GM19025 (cell line): Measurements from ENCODE around the gene INTS13.
"Not testable (repeated sequence)": the region's sequence is repeated elsewhere in the genome, so short reads cannot be mapped to it uniquely, and the experiment has no call there.

Experiments
- ATAC-seq: cut with Tn5 transposase; IDR thresholded peaks from one replicate; pipeline ENCODE4 v1.9.1; 2021; ENCODE audit warnings: mild to moderate bottlenecking, low read depth, moderate library complexity; ENCODE audit not compliant: unreplicated experiment

Gene INTS13

DNA sequence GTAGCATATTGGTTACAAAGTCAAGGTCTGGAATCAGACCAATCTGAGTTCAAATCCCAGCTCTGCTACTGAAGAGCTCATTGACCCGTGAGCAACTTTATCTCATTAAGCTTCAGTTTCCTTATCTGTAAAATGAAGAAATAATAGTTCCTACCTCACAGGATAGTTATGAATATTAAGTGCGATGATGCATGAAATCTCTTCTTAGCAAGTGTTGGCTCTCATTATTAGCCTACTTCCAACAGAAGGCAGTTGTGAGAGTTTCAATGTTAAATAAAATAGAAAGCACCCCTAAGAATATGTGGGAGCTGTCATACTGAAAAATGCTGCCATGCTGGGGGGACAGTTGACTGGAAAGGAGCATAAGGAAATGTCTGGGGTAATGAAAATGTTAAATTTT, 65.8 kb downstream of the INTS13 start:
- ATAC-seq = no peak

DNA sequence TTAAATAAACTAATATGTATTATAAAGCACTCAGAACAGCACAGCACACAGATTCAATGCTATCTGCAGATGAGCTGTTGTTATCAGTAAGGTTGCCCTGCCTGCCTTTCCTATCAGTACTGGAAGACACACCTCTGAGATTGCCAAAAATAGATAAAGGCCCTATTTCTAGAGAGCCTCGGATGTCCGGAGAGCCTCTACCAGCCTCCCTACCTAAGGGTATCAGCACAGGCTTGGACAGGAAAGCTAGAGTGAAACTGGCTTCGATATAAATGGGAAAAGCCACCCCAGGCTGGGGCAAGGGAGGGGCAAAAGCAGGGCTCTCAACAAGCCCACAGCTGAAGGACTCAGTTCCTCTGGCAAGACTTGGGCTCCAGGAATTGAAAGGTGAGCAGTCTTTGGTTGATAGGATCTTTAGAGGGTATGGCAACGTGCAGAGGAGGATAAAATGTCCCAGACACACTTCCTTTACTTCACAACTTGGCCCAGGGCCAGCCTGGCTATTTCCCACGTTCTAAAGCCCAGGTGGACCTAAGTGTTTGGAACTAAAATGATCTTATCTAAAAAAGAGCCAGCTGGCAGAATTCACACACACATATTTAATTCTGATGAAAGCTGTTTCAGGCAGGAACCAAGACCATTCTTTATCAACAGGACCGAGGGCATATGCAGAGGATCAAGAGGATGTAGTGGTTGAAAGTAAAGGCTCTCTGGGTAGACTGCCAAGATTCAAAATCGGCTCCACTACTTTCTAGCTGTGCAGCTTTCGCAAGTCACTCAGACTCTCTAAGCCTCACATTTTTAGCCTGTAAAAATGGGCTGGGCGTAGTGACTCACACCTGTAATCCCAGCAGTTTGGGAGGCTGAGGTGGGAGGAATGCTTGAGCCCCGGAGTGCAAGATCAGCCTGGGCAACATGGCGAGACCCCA, 67.0 kb downstream of the INTS13 start:
- no peak for ATAC-seq

DNA sequence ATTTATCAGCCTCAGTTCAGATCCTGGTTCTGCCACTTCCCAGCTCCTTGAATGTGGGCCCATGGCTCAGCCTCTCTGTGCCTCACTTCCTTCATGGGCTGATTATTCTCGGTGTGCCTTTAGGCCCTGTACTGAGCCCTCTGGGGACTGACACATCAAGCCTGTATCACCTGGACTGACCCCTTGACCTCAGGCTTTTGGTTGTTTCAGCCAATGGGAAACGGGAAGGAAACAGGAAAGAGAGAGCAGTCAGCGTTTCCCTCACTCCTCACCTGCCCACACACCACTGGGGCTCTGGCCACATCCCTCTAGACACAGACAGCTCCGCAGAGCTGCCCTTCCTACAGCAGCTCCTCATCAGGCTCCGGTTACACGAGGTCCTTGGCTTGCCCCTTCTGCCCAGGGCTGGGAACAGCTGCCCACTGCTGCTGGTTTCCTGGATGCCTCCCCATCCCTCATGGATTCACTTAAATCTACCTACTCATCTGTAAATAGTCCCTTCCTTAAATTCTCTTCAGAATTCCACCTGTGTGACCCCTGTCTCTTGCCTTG, 67.8 kb downstream of the INTS13 start:
- ATAC-seq = no peak

DNA sequence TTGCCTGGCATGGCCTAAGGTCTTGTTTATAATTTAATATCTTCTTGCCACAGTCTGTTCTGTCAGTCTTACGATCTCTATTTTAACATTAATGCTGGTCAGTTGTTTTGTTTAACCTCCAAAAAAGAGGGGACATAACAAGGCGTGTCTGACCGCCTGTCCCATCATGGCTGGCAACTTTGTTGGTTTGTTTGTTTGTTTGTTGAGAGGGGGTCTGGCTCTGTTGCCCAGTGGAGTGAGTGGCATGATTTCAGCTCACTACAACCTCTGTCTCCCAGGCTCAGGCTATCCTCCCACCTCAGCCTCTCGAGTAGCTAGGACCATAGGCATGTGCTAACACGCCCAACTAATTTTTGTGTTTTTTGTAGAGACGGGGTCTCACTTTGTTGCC, 68.7 kb downstream of the INTS13 start:
- ATAC-seq = no peak

DNA sequence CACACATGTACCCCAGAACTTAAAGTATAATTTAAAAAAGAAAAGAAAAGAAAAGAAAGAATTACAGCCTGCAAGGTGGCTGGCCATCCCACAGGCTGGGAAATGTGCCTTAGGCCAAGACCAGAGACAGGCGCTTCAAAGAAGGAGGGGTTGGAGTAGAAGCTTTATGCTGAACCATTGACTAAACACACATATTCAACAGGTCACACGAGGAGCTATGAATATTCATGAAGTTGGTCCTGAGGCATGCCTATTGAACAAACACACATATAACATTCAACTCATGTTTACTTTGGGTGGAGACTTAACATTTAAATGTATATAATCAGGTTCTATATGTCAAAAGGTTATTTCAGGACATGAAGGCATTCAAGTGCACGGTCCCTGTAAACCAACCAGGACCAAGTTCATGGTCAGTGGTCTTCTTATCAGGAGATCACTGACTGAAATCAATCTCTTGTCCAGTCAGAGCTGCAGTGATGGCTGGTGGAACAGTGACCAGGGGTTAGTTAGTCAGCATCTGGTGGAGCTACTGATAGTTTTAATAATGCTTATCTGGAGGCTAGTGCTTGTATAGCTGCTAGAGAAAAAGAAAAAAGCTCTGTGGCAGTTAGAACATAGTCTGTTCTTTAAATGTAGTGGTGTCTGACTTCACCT, 69.2 kb downstream of the INTS13 start:
- no peak for ATAC-seq

DNA sequence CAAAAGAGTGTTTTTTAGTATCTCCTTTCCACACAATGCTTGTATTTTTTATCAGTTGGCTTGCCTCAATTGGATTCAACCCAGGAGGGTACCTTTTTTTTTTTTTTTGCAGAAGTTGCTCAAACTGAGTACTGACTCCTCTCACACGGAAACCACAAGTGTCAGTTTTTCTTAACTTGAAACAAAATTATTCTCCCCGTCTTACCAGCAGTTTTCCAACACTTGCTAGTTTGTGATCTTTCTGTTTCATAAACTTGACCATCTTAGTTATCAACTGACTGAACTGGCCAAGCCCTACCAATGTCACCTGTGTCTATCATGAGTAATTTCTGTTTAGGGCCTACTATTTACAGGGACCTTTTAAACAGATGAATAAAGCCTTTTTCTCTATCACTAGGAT, 70.7 kb downstream of the INTS13 start:
- ATAC-seq = peak; percentile 63

DNA sequence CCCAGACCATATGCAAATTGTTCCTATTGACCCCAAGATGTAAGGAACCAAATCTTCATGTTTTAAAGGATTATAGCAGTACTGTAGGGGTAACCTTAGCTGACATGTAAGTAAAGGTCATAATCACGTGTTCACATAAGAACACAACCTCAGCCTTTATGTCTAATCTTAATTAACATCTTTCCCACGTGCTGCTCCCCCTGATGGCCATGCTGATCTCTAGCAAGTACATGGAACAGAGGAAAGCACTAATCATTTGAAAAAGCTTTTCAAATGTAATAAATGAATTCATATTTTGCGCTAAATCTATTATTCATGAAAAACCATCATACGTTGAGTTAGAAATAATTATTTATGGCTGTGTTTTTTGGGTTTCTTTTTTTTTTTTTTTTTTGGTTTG, 74.3 kb downstream of the INTS13 start:
- no peak for ATAC-seq

DNA sequence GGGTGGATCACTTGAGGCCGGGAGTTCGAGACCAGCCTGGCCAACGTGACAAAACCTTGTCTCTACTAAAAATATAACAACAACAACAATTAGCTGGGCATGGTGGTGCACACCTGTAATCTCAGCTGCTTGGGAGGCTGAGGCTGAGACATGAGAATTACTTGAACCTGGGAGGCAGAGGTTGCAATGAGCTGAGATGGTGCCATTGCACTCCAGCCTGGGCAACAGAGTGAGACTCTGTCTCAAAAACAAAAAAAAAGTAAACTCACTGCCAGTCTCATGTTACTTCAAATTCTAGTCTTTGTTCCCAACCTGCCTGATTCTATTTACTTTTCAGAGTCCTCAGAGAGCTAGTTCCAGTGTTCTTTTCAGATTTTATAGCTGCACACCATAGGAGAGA, 75.0 kb downstream of the INTS13 start:
- ATAC-seq = not testable (repeated sequence)

DNA sequence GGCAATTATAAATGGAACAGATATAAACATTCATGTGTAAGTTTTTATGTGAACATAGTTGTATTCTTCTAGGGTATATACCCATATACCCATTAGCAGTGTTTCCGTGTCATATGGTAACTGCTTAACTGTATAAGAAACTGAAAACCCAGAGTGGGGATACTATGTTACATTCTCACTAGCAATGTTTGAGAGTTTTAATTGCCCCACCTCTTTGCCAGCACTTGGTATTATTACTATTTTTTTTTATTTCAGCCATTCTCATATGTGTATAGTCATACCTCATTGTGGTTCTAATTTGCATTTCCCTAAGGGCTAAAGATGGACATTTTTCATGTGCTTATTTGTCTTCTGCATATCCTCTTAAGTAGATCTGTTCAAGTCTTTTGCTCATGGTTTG, 76.1 kb downstream of the INTS13 start:
- ATAC-seq = no peak

DNA sequence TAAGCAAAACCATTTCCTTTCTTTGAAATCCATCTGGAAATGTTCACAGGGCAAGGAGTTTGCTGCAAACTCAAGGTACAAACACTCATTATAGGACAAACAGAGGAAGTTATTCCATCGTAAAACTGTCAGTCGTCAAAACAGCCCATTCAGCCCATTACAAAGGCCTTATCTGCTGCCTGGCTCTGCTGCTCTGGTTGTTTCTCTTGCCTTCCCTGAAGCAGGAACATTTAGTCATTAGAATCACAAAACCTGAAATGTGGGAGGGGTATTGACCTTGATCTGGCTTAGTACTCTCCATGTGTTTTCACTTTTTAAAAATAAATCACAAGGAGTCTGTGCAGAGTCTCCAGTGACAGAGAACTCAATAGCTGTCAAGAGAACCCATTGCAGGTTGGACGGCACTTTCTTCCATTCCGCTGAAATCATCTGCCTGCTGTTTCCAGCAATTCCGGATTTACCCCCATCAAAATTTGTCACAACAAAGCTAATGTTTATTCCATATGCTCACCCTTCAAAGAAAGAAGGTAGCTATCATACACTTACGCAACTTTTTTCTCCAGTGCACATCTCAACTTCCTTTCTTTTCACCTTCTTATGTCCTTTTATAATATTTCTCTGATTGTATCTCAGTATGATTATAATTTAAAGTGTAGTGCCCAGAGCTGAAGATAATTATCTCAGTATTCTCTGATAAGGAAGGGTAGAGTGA, 80.2 kb downstream of the INTS13 start:
- no peak for ATAC-seq

DNA sequence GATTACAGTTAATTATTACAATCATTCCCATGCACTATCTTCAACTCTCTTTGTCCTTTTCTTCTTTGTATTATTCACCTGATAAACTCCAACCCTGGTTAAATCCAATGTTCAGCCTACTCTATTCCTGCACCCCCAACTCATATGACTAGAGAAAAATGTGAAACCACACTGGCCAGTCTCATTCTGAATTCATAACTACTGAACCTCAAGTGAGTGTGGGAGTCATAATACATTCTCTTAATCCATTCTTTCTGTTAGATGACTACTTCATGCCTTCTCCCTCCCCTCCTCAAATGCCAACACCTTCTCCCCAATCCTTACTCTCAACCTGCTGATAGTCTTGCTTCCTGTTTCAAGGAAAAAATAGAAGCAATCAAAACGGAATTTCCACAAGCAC, 82.4 kb downstream of the INTS13 start:
- no peak for ATAC-seq
